Measurements from ENCODE around the gene LRBA.

GRCh38 chr4:150971901-150972300, 43.2 kb downstream of the LRBA start:
- TF ChIP-seq CTCF (conservative IDR thresholded peaks at IDR 0.05 in 1 of 2, IDR thresholded peaks at IDR 0.05 in 1 of 2; ENCODE audit: low read depth in 1 of 2, low read length in 2 of 2) (no peak), EZH2 (IDR thresholded peaks at IDR 0.05; ENCODE audit: low read length, missing control alignments) (no peak)

Data from fibroblast of lung (primary cell).